HFFc6 (cell line): ENCODE data around the gene SYPL1. TPM values are rescaled to one million over a fixed set of nuclear protein-coding genes. Genes with fewer than 3 reads are reported as not detected.

Experiments
- DNase-seq: peaks from one replicate; pipeline ENCODE4 v3.0.0-alpha.2; 2018
- H3K27ac Mint-ChIP-seq: 2 replicates; pipeline ENCODE4 v1.8.0; 2020; ENCODE audit warnings: mild to moderate bottlenecking, mixed read lengths
- H3K27me3 Mint-ChIP-seq: 2 replicates; pipeline ENCODE4 v1.8.0; 2021; ENCODE audit warnings: mild to moderate bottlenecking, moderate library complexity, mixed read lengths; ENCODE audit not compliant: insufficient read depth
- H3K36me3 Mint-ChIP-seq: 2 replicates; pipeline ENCODE4 v1.8.0; 2021; ENCODE audit warnings: low read depth, mixed read lengths
- H3K4me1 Mint-ChIP-seq: 2 replicates; pipeline ENCODE4 v1.8.0; 2020; ENCODE audit warnings: low read depth, mixed read lengths
- H3K4me3 Mint-ChIP-seq: 2 replicates; pipeline ENCODE4 v1.8.0; 2020; ENCODE audit warnings: mild to moderate bottlenecking, moderate library complexity, mixed read lengths
- H3K9me3 Mint-ChIP-seq: 2 replicates; pipeline ENCODE4 v1.8.0; 2020; ENCODE audit warnings: mild to moderate bottlenecking, mixed read lengths
- CTCF ChIP-seq: fragments of 200-600 bp; sonication (generic); IDR thresholded peaks from 2 replicates; pipeline ENCODE4 v1.5.0; 2021; ENCODE audit warnings: antibody characterized with exemption, mild to moderate bottlenecking
- total RNA-seq, 6 experiments: library from RNA; stranded (reverse); fragmentation: NEBNext Ultra II Directional; extraction: Animal tissue kit (Norgen Biotek cat#: 25700); gene quantifications; 2 replicates in 1 of 6; 3 replicates in 5 of 6; pipeline ENCODE4 v1.2.3, GENCODE V29; 2021

Gene SYPL1
- total RNA-seq, 6 experiments from 2014 or later: 66.5 to 84.0 (median 74.6) TPM

- H3K27ac Mint-ChIP-seq: no peak overlapping the region
- no peak for TF ChIP-seq CTCF
- peaks cover 22% of the 10 kb centered on the region for H3K27me3 Mint-ChIP-seq
- no peaks in the 10 kb centered on the region for H3K36me3 Mint-ChIP-seq
- peaks cover 18% of the 10 kb centered on the region for H3K4me1 Mint-ChIP-seq
- DNase-seq: no peak
- H3K9me3 Mint-ChIP-seq: no peaks in the 10 kb centered on the region
- no peak overlapping the region for H3K4me3 Mint-ChIP-seq
Measured at GRCh38 chr7:106052681-106053080, 59.4 kb downstream of the SYPL1 start.

GRCh38 chr7:106050746-106051117, 61.4 kb downstream of the SYPL1 start:
- Mint-ChIP-seq H3K27me3 (peaks cover 21% of the 10 kb centered on the region), H3K9me3 (no peaks in the 10 kb centered on the region), H3K4me3 (no peak overlapping the region; the same call in 1 of the 2 replicates), H3K27ac (peak overlapping the region; percentile 51; the same call in 1 of the 2 replicates), H3K4me1 (peaks cover 21% of the 10 kb centered on the region), H3K36me3 (no peaks in the 10 kb centered on the region)
- no peak for TF ChIP-seq CTCF
- peak; percentile 63 for DNase-seq

GRCh38 chr7:106050002-106050745, 61.9 kb downstream of the SYPL1 start:
- Mint-ChIP-seq H3K4me1 (peaks cover 27% of the 10 kb centered on the region), H3K4me3 (peak overlapping the region; percentile 37; the same call in 1 of the 2 replicates), H3K27ac (peak overlapping the region; percentile 37; the same call in 1 of the 2 replicates), H3K36me3 (no peaks in the 10 kb centered on the region), H3K27me3 (peaks cover 21% of the 10 kb centered on the region), H3K9me3 (no peaks in the 10 kb centered on the region)
- DNase-seq: peak; percentile 51
- peak; percentile 46; the same call in 1 of the 2 replicates for TF ChIP-seq CTCF

- Mint-ChIP-seq H3K27me3 (peaks cover 14% of the 10 kb centered on the region), H3K36me3 (no peaks in the 10 kb centered on the region), H3K4me3 (no peak overlapping the region), H3K9me3 (no peaks in the 10 kb centered on the region), H3K4me1 (peaks cover 28% of the 10 kb centered on the region), H3K27ac (no peak overlapping the region)
- no peak for TF ChIP-seq CTCF
- no peak for DNase-seq
Measured at GRCh38 chr7:106049139-106049752, 62.9 kb downstream of the SYPL1 start.

- Mint-ChIP-seq H3K4me3 (no peak overlapping the region), H3K36me3 (no peaks in the 10 kb centered on the region), H3K9me3 (no peaks in the 10 kb centered on the region), H3K27me3 (peaks cover 8% of the 10 kb centered on the region), H3K27ac (no peak overlapping the region), H3K4me1 (peaks cover 28% of the 10 kb centered on the region)
- no peak for TF ChIP-seq CTCF
- no peak for DNase-seq
Measured at GRCh38 chr7:106048706-106049020, 63.4 kb downstream of the SYPL1 start.
